ENCODE data around the gene CTRB2.

DNA sequence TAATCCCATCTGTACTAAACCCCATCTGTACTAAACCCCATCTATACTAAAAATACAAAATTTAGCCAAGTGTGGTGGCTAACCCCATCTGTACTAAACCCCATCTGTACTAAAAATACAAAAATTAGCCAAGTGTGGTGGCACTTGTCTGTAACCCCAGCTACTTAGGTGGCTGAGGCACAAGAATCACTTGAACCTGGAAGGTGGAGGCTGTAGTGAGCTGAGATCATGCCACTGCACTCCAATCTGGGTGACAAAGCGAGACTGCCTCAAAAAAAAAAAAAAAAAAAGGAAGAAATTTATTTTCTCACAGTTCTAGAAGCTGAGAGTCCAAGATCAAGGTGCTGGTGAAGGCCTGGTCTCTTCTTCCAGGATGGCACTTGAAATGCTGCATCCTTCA lies 46.6 kb downstream of the CTRB2 start:
- TF ChIP-seq POLR2A (IDR thresholded peaks at IDR 0.05), result no peak
- TF ChIP-seq, protein P1, sequence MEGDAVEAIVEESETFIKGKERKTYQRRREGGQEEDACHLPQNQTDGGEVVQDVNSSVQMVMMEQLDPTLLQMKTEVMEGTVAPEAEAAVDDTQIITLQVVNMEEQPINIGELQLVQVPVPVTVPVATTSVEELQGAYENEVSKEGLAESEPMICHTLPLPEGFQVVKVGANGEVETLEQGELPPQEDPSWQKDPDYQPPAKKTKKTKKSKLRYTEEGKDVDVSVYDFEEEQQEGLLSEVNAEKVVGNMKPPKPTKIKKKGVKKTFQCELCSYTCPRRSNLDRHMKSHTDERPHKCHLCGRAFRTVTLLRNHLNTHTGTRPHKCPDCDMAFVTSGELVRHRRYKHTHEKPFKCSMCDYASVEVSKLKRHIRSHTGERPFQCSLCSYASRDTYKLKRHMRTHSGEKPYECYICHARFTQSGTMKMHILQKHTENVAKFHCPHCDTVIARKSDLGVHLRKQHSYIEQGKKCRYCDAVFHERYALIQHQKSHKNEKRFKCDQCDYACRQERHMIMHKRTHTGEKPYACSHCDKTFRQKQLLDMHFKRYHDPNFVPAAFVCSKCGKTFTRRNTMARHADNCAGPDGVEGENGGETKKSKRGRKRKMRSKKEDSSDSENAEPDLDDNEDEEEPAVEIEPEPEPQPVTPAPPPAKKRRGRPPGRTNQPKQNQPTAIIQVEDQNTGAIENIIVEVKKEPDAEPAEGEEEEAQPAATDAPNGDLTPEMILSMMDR (IDR thresholded peaks at IDR 0.05), result no peak
- no peak for TF ChIP-seq POLR2AphosphoS5 (IDR thresholded peaks at IDR 0.05)
- no peak for TF ChIP-seq EP300 (IDR thresholded peaks at IDR 0.05)

Data from suprapubic skin (tissue), 4 donors.